Brain pericyte (primary cell): ENCODE measurements around the gene CBX4.

ENCODE experiments used
- DNase-seq: peaks from one replicate; pipeline ENCODE4 v3.0.0-alpha.2; 2012; ENCODE audit warnings: low read depth, low spot score

CBX4 gene

GRCh38 chr17:79841369-79842135 is 2.3 kb upstream of the CBX4 start:
- no peak for DNase-seq

- DNase-seq, result no peak
These were observed 1.7 kb upstream of the CBX4 start for GRCh38 chr17:79840989-79841286.

- no peak for DNase-seq
These were observed 1.2 kb upstream of the CBX4 start for GRCh38 chr17:79840269-79840988.

- no peak for DNase-seq
These were observed 542 bp downstream of the CBX4 start for GRCh38 chr17:79838522-79839274.

GRCh38 chr17:79837888-79838521 is 1.2 kb downstream of the CBX4 start:
- DNase-seq, result no peak

GRCh38 chr17:79836972-79837887 is 2.0 kb downstream of the CBX4 start:
- no peak for DNase-seq

GRCh38 chr17:79836510-79836971 is 2.7 kb downstream of the CBX4 start:
- no peak for DNase-seq

- no peak for DNase-seq
These were observed 3.2 kb downstream of the CBX4 start for GRCh38 chr17:79835953-79836509.

- no peak for DNase-seq
These were observed 3.8 kb downstream of the CBX4 start for GRCh38 chr17:79835470-79835899.

GRCh38 chr17:79834565-79835469 is 4.4 kb downstream of the CBX4 start:
- no peak for DNase-seq

GRCh38 chr17:79833744-79834564 is 5.3 kb downstream of the CBX4 start:
- no peak for DNase-seq

GRCh38 chr17:79833110-79833450 is 6.2 kb downstream of the CBX4 start:
- no peak for DNase-seq

GRCh38 chr17:79832218-79833109 is 6.8 kb downstream of the CBX4 start:
- DNase-seq, result no peak

- no peak for DNase-seq
These were observed 7.7 kb downstream of the CBX4 start for GRCh38 chr17:79831265-79832217.

GRCh38 chr17:79830763-79831264 is 8.4 kb downstream of the CBX4 start:
- DNase-seq, result no peak

GRCh38 chr17:79830303-79830702 is 8.9 kb downstream of the CBX4 start:
- DNase-seq, result no peak
